ENCODE measurements around the gene PTH.

PTH gene

GRCh38 chr11:13449522-13449921 lies 46.3 kb downstream of the PTH start:
- no peak for DNase-seq (ENCODE audit: low read depth in 3 of 3)

DNA sequence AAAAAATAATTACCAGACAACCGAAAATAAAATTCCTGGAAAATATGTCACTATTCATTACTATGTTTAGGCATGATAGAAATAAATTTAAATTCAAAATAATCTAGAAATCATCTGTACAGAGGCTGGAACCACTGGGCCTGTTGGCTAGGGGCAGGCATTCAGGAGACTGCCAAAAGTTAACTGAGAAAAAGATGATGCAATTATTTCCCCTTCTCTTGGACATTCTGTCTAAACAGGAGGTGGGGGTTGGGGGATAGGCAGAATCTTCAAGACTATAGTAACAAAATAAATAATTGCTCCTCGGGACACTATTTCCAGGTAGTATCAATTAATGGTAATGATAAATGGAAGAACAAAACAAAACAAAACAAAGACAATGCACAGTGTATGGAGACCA lies 46.9 kb downstream of the PTH start:
- DNase-seq (ENCODE audit: low read depth in 3 of 3) = no peak

- DNase-seq (ENCODE audit: low read depth in 3 of 3) = no peak
Observed at GRCh38 chr11:13446444-13446843, 49.4 kb downstream of the PTH start.

- DNase-seq (ENCODE audit: low read depth in 3 of 3) = no peak
Observed at GRCh38 chr11:13445588-13445987, 50.2 kb downstream of the PTH start.
